Smooth muscle cell of the brain vasculature (primary cell): ENCODE results near the gene POLR1E.
"Not testable (repeated sequence)": the region's sequence is repeated elsewhere in the genome, so short reads cannot be mapped to it uniquely, and the experiment has no call there.

Source experiments
- DNase-seq: peaks from one replicate; pipeline ENCODE4 v3.0.0-alpha.2; 2012; ENCODE audit warnings: low read depth, low spot score

POLR1E gene

DNA sequence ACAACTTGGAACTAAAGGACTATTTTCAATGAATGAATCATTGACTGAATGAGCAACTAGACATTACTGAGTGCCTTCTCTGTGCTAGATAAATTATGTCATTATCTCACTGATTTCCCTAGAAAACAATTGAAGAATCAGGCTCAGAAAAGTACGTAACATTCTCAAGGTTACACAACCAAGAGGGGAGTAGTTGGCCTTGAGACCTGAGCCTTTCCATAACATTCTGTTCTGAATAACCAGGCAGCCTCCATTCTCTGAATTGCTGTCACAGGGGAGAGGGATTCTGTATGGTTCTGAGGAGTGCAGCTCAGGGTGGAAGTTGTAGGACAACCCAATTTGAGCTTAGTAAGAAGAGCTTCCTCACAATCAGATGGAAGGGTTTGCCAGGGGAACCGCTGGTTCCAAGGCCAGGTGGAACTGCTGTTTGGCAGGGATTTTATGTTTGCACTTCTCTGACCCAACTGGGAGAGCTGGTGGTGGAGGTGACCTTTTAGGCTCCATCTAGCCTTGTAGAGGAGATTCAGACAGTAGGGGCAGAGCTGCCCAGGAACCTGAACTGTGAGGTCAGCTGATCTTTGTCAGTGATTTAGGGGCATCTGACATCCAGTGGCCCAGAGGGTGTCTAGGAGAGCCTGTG lies 16.3 kb downstream of the POLR1E start:
- DNase-seq: no peak

DNA sequence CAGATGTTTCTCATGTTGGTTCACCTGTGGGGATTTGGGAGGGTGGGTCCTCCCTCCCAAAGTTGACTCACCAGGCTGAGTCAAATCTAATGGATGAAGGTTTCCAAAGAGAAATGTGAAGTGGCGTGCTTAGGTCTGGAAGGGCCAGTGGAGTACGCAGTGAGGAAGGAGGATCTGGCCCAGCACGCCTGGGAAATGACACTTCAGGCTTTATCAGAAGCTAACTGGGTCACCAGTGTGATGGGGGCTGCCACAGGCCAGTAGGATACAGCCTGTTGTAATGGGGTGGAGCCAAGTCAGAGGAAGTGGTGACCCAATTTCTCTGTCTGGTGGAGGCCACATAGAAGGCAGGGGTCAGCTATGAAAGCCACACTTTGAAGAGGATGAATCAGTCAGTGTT lies 18.0 kb downstream of the POLR1E start:
- DNase-seq: no peak

DNA sequence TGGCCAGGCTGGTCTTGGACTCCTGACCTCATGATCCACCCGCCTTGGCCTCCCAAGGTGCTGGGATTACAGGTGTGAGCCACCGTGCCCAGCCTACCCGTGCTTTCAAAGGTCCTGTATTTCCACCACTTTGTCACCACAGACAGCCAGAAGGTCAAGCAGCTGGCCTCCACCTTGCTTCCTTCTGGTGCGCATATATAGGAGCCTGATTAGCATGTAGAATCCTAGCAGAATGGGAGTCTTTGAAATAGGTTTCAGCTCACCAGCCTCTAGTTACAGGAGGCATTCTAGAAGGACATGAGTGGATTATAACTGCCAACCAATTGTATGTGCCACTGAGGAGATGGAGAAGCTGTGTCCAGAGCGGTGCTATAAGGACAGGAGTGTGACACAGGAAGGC lies 18.9 kb downstream of the POLR1E start:
- DNase-seq: no peak

DNA sequence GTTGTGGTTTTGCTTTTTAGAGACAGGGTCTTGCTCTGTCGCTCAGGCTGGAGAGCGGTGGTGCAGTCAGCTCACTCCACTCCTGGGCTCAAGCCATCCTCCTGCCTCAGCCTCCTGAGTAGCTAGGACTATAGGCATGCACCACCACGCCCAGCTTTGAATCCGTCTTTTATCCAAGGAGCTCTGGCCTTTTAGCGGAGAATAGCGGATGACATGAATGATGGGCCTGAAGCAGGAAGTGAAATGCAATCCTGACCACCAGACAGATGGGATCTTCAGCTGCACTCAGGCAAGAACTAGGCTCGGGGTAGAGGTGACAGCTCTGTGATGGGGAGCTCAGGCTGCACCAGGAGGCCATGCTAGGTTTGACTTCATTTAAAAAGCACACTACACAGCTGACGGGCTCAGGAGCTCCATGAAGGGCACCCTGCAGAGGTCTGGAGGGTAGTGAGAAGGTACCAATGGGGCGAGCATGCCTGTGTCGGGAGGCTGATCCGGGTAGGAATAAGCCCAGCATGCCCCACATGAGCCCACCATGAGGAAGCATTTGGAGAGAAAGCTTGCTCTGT lies 21.9 kb downstream of the POLR1E start:
- no peak for DNase-seq

DNA sequence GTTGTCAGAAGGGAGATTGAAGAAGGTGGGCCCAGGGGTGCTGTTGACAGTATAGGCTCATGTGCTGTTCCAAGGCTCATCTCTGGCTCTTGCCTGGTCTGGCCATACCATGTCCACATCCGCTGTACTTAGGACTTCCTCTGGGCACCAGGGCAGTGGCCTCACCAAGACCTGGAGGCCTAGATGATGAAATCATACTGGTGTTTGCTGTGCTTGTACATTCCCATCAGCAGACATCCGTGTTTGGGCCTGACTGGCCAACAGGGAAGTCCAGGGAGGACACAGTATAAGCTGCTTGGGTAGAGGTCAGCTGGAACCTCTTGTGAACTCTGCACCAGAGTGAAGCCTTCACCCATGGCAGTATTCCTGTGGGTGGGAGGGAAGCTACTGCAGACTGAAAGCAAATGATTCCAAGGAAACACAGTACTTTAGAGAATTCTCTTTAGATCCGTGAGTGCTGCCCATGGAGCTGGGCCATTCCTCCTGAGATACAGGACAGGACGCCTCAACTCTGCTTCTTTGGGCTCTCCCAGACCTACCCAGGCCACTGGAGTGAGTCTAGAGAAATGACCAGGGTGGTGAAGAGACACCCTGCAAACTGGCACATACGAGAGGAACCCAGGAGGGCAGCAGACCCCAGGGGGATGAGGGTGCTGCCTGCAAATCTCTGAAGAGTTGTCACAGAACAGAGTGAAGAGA lies 22.5 kb downstream of the POLR1E start:
- DNase-seq: no peak

DNA sequence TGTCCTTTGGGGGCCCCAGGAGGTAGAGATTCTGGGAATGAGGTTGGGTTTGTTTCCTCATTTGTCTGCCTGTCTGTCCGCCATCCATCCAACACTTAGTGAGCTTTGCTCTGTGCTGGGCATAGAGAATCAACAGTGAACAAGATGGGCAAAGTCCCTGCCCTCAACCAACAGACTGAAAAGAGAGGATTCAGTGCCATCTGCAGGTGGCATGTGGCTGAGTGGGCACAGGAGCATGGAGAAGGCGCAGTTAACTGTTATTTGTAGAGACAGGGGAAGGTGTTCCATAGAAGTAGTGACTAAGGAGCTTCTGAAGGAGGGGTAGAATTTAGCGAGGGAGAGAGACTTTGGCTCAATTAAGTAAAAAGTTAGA lies 23.1 kb downstream of the POLR1E start:
- no peak for DNase-seq

DNA sequence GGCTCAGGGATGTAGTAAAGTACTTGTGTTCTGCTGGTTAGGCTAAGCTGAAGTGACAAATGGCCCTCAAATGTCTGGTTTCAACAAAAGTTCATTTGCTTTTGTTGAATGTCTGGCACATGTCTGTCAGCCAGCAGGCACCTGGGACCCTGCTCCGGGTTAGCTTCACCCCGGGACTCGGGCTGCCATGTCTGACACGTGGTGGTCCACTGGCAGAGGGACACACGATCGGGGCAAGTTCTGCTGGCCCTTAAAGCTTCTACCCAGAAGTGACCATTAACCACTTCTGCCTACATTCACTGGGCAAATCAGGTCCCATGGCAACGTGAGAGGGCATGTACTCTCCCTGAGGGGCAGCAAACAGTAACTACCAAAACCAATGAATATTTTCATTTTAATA lies 23.8 kb downstream of the POLR1E start:
- DNase-seq: no peak

DNA sequence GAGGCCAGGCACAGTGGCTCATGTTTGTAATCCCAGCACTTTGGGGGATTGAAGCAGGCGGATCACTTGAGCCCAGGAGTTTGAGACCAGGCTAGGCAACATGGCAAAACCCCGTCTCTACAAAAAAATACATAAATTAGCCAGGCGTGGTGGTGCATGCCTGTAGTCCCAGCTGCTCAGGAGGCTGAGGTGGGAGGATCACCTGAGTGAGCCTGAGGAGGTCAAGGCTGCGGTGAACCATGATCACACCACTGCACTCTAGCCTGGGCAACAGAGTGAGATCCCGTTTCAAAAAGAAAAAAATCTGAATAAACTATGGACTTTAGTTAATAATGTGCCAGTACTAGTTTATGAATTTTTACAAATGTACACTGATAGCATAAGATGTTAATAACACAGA lies 24.3 kb downstream of the POLR1E start:
- not testable (repeated sequence) for DNase-seq

DNA sequence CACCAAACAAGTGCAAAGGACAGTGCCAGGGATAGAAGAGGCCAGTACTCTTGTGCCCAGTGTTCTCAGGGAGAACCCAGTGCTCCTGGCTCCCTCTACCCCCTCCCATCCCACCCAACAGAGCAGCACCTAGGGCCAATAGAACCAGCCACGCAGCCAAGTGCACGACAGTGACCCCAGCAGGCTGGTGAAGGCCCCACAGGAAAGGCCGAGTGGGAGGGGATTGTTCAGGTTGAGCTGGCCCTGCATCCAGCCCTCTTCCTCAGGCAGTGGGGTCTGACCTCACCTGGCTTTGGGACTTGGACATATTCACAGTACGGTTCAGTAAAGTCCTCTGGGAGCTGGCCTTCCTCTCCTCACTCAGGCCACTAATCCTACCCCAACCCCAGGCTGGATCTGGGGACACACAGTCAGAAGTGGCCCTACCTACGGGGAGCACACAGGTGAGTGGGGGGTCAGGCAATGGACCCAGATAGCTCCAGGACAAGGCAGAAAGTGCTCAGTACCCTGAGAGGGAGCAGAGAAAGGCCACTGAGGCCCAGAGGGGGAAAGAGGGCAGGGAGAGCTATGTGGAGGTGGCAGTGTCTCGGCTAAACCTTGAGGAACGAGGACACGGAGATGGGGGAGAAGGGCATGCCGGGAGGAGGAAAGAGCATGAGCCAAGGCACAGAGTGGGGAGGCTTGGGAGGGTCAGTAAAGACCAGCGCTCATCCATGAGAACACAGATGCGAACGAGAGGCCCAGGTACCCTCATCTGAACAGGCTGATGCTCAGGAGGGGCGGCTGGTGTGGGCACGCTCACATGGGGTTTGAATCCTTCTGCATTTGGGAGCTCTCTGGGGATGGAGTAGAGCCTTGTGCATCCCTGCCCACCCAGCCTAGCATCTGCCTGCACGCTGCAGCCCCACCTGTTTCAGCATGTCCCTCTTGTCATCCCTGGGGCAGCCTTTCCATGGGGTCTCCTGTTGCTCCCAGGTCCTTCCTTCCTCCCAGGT lies 25.6 kb downstream of the POLR1E start:
- no peak for DNase-seq

DNA sequence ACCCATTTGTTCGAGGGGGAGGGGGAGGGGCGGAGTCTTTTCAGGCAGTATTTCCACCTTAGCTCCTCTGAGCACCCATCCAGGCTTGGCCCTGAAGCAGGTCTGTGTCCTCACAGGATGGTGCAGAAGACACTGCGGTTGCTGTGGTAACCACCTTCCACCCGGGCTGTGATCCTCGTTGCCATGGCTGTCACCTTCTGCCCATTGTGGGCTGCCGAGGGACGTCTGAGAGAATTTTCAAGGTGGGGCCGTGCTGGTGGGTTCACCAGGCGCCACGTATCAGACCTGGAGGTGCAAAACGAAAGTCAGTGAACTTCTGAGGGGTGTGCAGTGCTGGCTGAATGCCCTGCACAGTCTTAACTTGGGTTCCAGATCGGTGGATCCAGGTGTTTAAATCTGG lies 26.7 kb downstream of the POLR1E start:
- DNase-seq: no peak

DNA sequence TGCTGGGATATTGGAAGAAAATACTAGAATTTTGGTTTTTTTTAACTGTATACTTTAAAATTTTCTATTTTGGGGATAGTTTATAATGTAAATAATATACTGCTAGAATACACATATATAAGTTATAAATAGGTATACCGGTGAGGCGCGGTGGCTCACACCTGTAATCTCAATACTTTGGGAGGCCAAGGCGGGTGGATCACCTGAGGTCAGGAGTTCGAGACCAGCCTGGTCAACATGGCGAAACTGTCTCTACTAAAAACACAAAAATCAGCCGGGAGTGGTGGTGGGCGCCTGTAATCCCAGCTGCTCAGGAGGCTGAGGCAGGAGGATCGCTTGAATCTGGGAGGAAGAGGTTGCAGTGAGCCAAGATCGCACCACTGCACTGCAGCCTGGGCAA lies 28.7 kb downstream of the POLR1E start:
- DNase-seq: not testable (repeated sequence)

DNA sequence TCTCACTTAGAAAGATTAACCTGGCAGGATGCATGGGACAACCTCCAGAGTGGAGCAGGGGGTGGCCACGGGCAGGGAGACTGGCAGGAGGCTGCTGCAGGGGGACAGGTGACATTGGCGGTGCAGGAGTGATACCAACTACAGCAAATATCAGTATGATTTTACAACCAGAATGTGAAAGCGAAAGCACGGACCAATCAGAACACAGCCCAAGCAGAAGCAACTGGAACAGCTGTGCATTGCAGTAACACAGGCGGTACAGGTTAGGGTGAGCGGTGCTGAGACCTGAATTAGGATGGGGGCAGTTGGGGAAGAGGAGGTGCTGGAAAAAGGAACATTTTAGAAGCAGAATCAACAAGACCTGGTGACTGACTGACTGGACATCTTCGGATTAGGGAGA lies 29.3 kb downstream of the POLR1E start:
- no peak for DNase-seq

DNA sequence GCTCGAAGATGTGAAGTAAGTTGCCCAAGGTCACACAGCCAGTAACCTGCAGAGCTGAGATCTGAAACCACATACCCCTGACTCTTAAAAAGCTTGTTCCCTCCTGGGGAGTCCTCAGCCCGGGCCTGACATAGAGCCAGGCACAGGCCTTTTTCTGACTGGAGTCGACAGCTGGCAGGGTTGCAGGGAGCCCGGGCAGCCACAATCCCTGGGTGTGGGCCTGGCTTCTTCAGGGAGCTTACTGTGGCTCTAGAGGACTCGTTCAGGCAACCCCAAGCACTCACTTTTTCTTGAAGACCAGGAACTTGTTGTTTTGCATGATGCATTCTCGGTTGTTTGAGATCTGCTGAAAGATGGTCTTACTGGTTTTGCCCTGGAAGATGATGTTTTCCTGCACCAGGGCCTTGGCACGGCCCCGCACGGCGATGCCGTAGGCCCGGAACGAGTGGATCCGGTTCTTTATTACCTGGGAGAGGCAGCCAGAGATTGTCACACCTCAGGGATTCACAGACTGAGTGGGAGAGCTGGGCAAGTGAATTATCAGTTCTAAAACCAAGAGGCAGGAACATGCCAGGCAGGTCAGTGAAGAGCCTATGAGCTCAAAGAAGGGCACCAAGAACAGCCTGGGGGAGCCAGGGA lies 30.0 kb downstream of the POLR1E start:
- no peak for DNase-seq

DNA sequence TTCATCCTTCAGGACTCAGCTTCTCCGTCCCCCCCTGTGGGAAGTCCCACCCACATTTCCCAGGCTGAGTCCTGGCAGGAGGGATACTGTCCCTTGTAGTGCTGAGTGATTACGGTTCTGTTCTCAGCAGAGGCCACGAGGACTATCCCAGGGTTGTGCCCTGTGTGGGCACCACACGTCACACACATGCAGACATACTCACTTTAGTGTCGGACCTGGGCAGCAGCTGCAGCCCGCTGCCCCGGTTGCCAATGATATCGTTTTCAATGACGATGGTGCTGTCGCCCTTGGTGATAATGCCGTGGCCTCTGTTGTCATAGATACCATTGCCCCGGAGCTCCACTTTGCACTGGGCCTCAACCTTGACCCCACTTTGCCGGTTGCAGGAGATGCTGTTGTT lies 32.2 kb downstream of the POLR1E start:
- DNase-seq: no peak

DNA sequence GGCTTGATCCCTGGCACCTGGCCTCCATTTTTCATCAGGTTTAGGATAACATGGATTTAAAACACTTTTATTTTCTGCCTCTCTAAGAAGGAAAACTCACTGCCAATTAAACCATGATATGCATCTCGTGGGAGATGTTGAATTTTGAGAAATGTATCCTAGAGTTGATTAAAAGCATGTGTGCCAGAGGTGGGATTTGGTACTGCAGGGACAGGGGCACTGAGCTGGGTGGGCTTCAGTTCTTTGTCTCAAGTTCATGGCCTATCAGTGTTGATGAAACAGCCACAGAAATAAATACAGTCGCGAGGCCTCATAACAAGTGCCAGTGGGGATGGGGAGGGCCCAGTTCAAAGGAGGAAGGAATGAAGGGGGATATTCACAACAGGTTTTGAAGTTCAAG lies 34.9 kb downstream of the POLR1E start:
- DNase-seq: no peak

DNA sequence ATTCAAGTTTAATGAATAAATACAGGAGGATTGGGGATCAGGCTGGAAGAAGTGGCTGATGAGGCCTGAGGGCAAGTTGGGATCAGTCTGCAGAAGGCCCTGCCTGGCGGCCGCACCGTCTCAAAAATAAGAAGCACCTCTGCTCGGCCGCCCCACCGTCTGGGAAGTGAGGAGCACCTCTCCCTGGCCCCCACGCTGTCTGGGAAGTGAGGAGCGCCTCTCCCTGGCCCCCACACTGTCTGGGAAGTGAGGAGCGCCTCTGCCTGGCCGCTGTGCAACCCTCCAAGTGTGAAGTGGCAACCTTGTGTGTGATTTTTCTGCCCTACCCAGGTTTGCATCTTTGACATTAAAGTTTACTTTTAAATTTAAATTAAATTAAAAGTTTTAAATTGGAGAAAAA lies 35.4 kb downstream of the POLR1E start:
- DNase-seq: no peak

DNA sequence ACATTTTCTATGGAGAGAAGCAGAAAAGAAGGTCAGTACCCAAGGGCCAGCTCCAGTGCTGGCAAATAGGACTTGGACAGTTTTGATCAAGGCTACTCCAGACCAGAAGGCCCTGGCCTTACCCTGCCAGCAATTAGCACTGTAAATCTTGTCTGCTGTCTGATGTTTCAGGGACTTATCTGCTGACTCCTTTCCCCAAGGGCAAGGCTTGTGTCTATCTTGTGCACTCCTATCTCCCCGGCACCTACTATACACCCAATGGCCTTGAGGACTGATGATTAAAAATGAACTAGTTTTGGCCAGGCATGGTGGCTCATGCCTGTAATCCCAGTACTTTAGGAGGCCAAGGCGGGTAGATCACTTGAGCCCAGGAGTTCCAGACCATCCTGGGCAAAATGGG lies 37.2 kb downstream of the POLR1E start:
- no peak for DNase-seq

DNA sequence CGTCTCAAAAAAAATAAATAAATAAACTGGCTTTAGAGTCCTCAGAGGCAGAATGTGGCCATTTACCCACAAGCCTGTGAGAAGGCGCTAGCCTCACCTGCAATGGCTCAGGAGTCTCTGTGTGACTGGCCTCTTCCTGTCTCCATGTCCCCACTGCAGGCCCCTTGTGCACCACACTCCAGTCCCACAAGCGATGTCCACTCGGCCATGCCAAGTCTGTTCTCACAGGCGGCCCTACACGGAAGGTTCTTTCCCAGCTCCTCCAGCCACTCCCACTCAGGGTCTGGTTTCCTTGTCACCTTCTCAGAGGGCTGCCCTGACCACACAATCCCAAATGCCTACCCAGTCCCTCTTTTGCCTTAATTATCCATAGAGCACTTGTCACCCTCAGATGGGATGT lies 38.2 kb downstream of the POLR1E start:
- DNase-seq: no peak

DNA sequence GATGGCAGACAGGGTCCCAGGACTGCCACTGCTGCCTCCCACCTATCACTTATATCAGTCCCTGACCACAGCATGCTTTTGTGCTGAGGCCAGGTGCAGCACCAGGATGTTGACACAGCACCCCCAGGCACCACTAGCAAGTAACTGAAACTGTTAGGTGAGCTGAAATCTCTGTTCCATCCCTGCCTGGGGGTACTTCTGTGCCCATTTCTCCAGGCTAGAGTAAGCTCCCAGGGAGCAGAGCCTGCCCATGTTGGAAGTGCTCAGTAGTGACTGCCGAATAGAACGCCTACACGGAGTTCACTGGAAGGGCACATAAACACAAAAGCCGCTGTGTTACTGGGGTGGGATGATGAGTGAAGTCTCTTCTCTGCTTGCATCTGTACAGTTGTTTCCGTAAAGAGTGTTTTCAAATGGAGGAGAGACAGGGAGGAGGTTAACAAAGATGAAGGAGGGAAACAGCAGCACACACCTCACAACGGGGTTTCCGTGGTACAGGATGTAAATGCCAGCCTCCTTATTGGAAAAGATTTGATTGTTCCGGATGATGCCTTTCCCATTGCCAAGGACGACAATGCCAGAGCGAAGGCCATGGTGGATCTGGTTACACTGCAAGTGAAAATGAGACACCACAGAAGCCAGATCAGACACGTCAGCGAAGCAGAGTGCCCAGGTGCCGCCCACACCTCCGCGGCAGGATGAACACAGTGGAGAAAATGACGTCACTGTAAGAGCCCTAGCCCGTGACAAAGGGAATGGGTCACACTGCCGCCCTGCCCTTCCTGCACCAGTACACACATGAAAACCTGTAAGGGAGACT lies 43.1 kb downstream of the POLR1E start:
- peak; percentile 37 for DNase-seq

DNA sequence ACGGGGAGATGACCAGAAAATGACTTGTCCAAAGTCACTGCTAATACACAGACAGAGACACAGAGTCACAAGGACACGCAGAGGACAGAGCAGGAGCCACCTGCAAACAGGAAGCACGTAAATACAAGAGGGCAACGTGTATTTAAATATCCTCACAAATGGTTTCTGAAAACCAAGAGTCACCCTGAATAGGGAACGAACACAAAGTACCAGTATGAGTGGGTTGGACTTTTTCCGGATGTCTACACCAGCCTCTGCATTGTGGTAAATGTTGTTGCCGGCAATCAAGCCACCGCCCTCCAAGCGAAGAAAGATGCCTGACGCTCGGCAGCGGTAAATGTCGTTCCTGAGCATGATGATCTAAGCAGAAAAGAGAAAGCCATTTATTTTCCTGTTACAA lies 46.0 kb downstream of the POLR1E start:
- no peak for DNase-seq

DNA sequence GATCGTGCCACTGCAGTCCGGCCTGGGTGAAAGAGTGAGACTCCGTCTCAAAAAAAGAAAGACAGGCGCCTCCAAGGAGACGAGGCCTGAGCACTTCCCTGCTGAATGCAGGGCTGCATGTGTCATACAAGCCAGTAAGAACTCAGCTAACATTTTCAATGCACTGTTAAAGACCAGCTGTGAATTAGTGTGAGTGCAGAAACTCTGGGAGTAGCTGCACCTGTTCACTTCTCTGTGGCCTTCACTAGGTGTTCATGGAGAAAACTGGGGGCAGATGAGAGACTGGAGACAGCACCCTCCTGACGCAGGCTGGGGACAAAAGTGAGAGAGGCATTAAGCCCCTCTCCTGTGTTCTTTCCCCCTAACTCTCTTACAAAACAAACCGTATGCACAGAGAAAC lies 48.7 kb downstream of the POLR1E start:
- DNase-seq: no peak
